Erythroblast (primary cell): Measurements from ENCODE around the gene SLC5A8.

Experiments
- GATA1 ChIP-seq: IDR thresholded peaks from 2 replicates; pipeline ENCODE4 v1.6.1; 2011; ENCODE audit warnings: low read depth, mild to moderate bottlenecking, control low read depth, low read length, moderate library complexity
- POLR2A ChIP-seq: IDR thresholded peaks from 2 replicates; pipeline ENCODE4 v1.6.1; 2011; ENCODE audit warnings: mild to moderate bottlenecking, low read length

DNA sequence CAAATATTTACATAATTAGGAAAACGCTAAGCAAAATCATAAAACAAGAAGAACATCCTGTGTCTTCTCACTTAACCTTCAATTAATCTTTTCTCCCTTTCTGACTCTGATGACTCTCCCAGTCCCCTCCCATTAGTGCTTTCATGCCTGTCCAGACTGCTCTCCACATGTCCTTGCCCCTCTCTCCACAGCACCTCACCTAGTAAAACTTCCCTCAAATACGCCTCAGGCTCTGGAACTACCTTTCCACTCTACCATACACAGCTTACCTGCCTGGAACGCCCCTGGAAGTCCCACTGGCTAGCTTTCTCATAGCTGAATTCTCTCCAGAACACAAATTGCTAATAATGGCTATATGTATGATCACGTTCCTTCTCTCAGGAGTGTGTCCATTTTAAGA, 44.7 kb downstream of the SLC5A8 start:
- no peak for TF ChIP-seq POLR2A
- no peak for TF ChIP-seq GATA1
